Upper lobe of left lung (tissue), 4 donors: ENCODE measurements around the gene SPTBN5.

Experiments
- CTCF ChIP-seq, 6 experiments: fragments of 450-650 bp in 4 of 6; fragments of 200-600 bp in 2 of 6; sonication (generic) in 2 of 6; IDR thresholded peaks; one replicate each; pipeline ENCODE4 v1.5.1; 2016 to 2019; ENCODE audit warnings: antibody characterized with exemption in 6 of 6
- EP300 ChIP-seq, 4 donors: sonication (generic); formaldehyde crosslinking; IDR thresholded peaks; one replicate each; pipeline ENCODE4 v1.5.1; 2017; ENCODE audit warnings: antibody characterized with exemption in 4 of 4, control low read depth in 2 of 4
- POLR2A ChIP-seq, 4 donors: fragments of 450-650 bp; IDR thresholded peaks; one replicate each; pipeline ENCODE4 v1.5.1; 2016 to 2017; ENCODE audit warnings: antibody characterized with exemption in 4 of 4, mild to moderate bottlenecking in 2 of 4
- POLR2AphosphoS5 ChIP-seq, 2 donors: sonication (generic); formaldehyde crosslinking; IDR thresholded peaks; one replicate each; pipeline ENCODE4 v1.5.1; 2017; ENCODE audit warnings: antibody characterized with exemption in 2 of 2

- no peak for TF ChIP-seq CTCF (IDR thresholded peaks at IDR 0.05)
- TF ChIP-seq POLR2AphosphoS5 (IDR thresholded peaks at IDR 0.05): no peak
- TF ChIP-seq POLR2A (IDR thresholded peaks at IDR 0.05): no peak
- TF ChIP-seq EP300 (IDR thresholded peaks at IDR 0.05): no peak
Measured at GRCh38 chr15:41817327-41817726, 76.5 kb downstream of the SPTBN5 start.
